HEK293 (cell line): ENCODE data around the gene PCAT6.

Source experiments
- MYNN ChIP-seq: fragments of 450-650 bp; formaldehyde crosslinking; IDR thresholded peaks from 2 replicates; pipeline ENCODE4 v1.5.1; 2016; ENCODE audit warnings: missing biosample characterization, missing genetic modification characterization, borderline replicate concordance
- ZBTB8A ChIP-seq: fragments of 450-650 bp; formaldehyde crosslinking; IDR thresholded peaks from 2 replicates; pipeline ENCODE4 v1.5.1; 2016; ENCODE audit warnings: missing biosample characterization, missing genetic modification characterization
- ZFP37 ChIP-seq: fragments of 450-650 bp; formaldehyde crosslinking; IDR thresholded peaks from 2 replicates; pipeline ENCODE4 v1.5.1; 2016; ENCODE audit warnings: missing biosample characterization, missing genetic modification characterization
- ZNF10 ChIP-seq: fragments of 450-650 bp; formaldehyde crosslinking; IDR thresholded peaks from 2 replicates; pipeline ENCODE4 v1.5.1; 2017; ENCODE audit warnings: missing biosample characterization, missing genetic modification characterization
- ZNF2 ChIP-seq: fragments of 450-650 bp; formaldehyde crosslinking; IDR thresholded peaks from 2 replicates; pipeline ENCODE4 v1.5.1; 2016; ENCODE audit warnings: missing biosample characterization, missing genetic modification characterization
- TF ChIP-seq, protein P1 (sequence below): fragments of 450-650 bp; formaldehyde crosslinking; IDR thresholded peaks from 2 replicates; pipeline ENCODE4 v1.5.1; 2016; ENCODE audit warnings: missing biosample characterization, missing genetic modification characterization

- TF ChIP-seq ZNF2 (tag by site-specific recombination) (no peak), ZFP37 (tag by site-specific recombination) (no peak), ZNF10 (tag by site-specific recombination) (no peak), MYNN (tag by site-specific recombination) (no peak), ZBTB8A (tag by site-specific recombination) (no peak)
- TF ChIP-seq, protein P1, sequence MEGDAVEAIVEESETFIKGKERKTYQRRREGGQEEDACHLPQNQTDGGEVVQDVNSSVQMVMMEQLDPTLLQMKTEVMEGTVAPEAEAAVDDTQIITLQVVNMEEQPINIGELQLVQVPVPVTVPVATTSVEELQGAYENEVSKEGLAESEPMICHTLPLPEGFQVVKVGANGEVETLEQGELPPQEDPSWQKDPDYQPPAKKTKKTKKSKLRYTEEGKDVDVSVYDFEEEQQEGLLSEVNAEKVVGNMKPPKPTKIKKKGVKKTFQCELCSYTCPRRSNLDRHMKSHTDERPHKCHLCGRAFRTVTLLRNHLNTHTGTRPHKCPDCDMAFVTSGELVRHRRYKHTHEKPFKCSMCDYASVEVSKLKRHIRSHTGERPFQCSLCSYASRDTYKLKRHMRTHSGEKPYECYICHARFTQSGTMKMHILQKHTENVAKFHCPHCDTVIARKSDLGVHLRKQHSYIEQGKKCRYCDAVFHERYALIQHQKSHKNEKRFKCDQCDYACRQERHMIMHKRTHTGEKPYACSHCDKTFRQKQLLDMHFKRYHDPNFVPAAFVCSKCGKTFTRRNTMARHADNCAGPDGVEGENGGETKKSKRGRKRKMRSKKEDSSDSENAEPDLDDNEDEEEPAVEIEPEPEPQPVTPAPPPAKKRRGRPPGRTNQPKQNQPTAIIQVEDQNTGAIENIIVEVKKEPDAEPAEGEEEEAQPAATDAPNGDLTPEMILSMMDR (tag by site-specific recombination), result no peak
Measured at GRCh38 chr1:202798792-202799331, 11.9 kb upstream of the PCAT6 start.
